K562 (cell line): ENCODE results near the gene SETD3. TPM values are rescaled to one million over a fixed set of nuclear protein-coding genes. Genes with fewer than 3 reads are reported as not detected.
A peak's percentile ranks its signal among the peaks of the same experiment; 100 is the strongest.

ENCODE experiments used
- ATAC-seq: fragments of 200-7000 bp; cut with Tn5 transposase; 3 replicates; pipeline ENCODE4 v1.9.1; 2020; ENCODE audit warnings: moderate library complexity
- BruUV-seq: library from RNA; stranded (reverse); fragments of 400-500 nt; replicated peaks from 2 replicates; lab custom pipeline; 2021; lab: Mats Ljungman, UMichigan
- CTCF ChIA-PET: fragments of 300-600 bp; formaldehyde crosslinking; extraction: SDS; loops from one replicate; lab custom pipeline; 2021; ENCODE audit warnings: low intra/inter-chr PET ratio; lab: Yijun Ruan, JAX
- POLR2A ChIA-PET: fragments of 300-600, 350-650 bp; sonication (Branson Sonifier 250); formaldehyde crosslinking; extraction: SDS; loops from one replicate; lab custom pipeline; 2021; ENCODE audit warnings: antibody characterized with exemption, inconsistent platforms; lab: Yijun Ruan, JAX
- DNase-seq, 4 experiments: peaks; one replicate each; pipeline versions ENCODE4 v3.0.0 to v3.0.0-alpha.2; 2011 to 2018; ENCODE audit warnings: low spot score in 3 of 4, mixed read lengths in 3 of 4; ENCODE audit errors: extremely low read depth in 1 of 4
- FAIRE-seq: peaks from 2 replicates; lab custom pipeline; 2011; peaks lifted over from hg19 to GRCh38; lab: Jason Lieb, UNC
- H2AFZ ChIP-seq: 2 replicates; pipeline ENCODE4 v1.6.0; 2011; ENCODE audit warnings: low read depth, low read length, control low read depth, inconsistent platforms
- H3K27ac ChIP-seq: fragments of 200-600 bp; 3 replicates; pipeline ENCODE4 v1.8.0; 2011; ENCODE audit warnings: low read depth, mild to moderate bottlenecking, control low read depth, inconsistent platforms, low read length, moderate library complexity, mixed read lengths; ENCODE audit errors: extremely low read depth
- H3K27me3 ChIP-seq, 2 experiments: fragments of 300-600 bp in 1 of 2; 2 replicates in 1 of 2; 3 replicates in 1 of 2; pipeline versions ENCODE4 v1.6.0 to v1.8.0; 2011; ENCODE audit warnings: inconsistent platforms in 2 of 2, low read length in 2 of 2, mild to moderate bottlenecking in 1 of 2, mixed read lengths in 1 of 2, moderate library complexity in 1 of 2; ENCODE audit not compliant: control insufficient read depth in 2 of 2, insufficient read depth in 2 of 2
- H3K36me3 ChIP-seq: fragments of 300-600 bp; 3 replicates; pipeline ENCODE4 v1.8.0; 2011; ENCODE audit warnings: mild to moderate bottlenecking, low read length, inconsistent platforms; ENCODE audit not compliant: control insufficient read depth, insufficient read depth
- H3K4me1 ChIP-seq, 2 experiments: fragments of 200-600 bp in 1 of 2; replicated peaks in 1 of 2; 2 replicates in 1 of 2; 3 replicates in 1 of 2; pipeline versions ENCODE4 v1.5.1 to v1.8.0; 2011; ENCODE audit warnings: inconsistent platforms in 2 of 2, low read length in 2 of 2, mild to moderate bottlenecking in 1 of 2, mixed read lengths in 1 of 2, moderate library complexity in 1 of 2; ENCODE audit not compliant: control insufficient read depth in 2 of 2, insufficient read depth in 2 of 2
- H3K4me2 ChIP-seq: 2 replicates; pipeline ENCODE4 v1.6.1; 2011; ENCODE audit warnings: low read length, control low read depth, inconsistent platforms, mixed read lengths; ENCODE audit not compliant: insufficient read depth
- H3K4me3 ChIP-seq: fragments of 200-600 bp; sonication (generic), shearing (Covaris generic); 2 replicates; pipeline ENCODE4 v1.5.1; 2016; ENCODE audit warnings: control low read depth, inconsistent platforms
- H3K79me2 ChIP-seq: fragments of 200-600 bp; 3 replicates; pipeline ENCODE4 v1.8.0; 2011; ENCODE audit warnings: low read length, inconsistent platforms; ENCODE audit not compliant: control insufficient read depth, insufficient read depth
- H3K9ac ChIP-seq, 2 experiments: 2 replicates each; pipeline versions ENCODE4 v1.6.0 to v1.6.1; 2011; ENCODE audit warnings: low read depth in 2 of 2, low read length in 2 of 2, control low read depth in 1 of 2, inconsistent platforms in 1 of 2, mild to moderate bottlenecking in 1 of 2, mixed read lengths in 1 of 2; ENCODE audit not compliant: insufficient read depth in 1 of 2
- H3K9me1 ChIP-seq: one replicate; pipeline ENCODE4 v1.6.0; 2011; ENCODE audit warnings: inconsistent platforms, mild to moderate bottlenecking, low read length, moderate library complexity; ENCODE audit not compliant: control insufficient read depth, insufficient read depth
- H3K9me3 ChIP-seq: replicated peaks from 2 replicates; pipeline ENCODE4 v1.5.1; 2011; ENCODE audit warnings: low read depth, low read length, inconsistent platforms; ENCODE audit not compliant: control insufficient read depth, insufficient read depth
- H4K20me1 ChIP-seq: replicated peaks from 2 replicates; pipeline ENCODE4 v1.6.1; 2011; ENCODE audit warnings: low read length, inconsistent platforms, mixed read lengths; ENCODE audit not compliant: control insufficient read depth, insufficient read depth
- ASH1L ChIP-seq: fragments of 450-650 bp; IDR thresholded peaks from 2 replicates; pipeline ENCODE4 v1.6.1; 2018; ENCODE audit warnings: borderline replicate concordance, mild to moderate bottlenecking, low read depth; ENCODE audit not compliant: partially characterized antibody
- BRD9 ChIP-seq: fragments of 450-650 bp; IDR thresholded peaks from 2 replicates; pipeline ENCODE4 v1.6.1; 2018; ENCODE audit warnings: low read depth; ENCODE audit not compliant: partially characterized antibody
- FUS ChIP-seq: fragments of 200-400 bp; formaldehyde crosslinking; optimal IDR thresholded peaks from 2 replicates; pipeline ENCODE3; 2017; ENCODE audit warnings: low read depth, low read length
- GATA2 ChIP-seq: sonication (generic); formaldehyde crosslinking; IDR thresholded peaks from 2 replicates; pipeline ENCODE4 v1.4.0; 2020; ENCODE audit warnings: mild to moderate bottlenecking, missing genetic modification reagents
- MEIS2 ChIP-seq: fragments of 450-650 bp; IDR thresholded peaks from 2 replicates; pipeline ENCODE4 v1.6.1; 2014; ENCODE audit warnings: mild to moderate bottlenecking; ENCODE audit not compliant: partially characterized antibody
- SMAD3 ChIP-seq: fragments of 450-650 bp; formaldehyde crosslinking; conservative IDR thresholded peaks from 2 replicates; pipeline ENCODE4 v1.4.0; 2020; ENCODE audit warnings: mild to moderate bottlenecking
- ZNF232 ChIP-seq: sonication (generic); formaldehyde crosslinking; IDR thresholded peaks from 2 replicates; pipeline ENCODE4 v1.8.0; 2022; ENCODE audit warnings: mild to moderate bottlenecking, missing genetic modification reagents
- WGBS: fragments of 100-300 bp; shearing (Covaris generic); methylation state at CpG from one replicate; pipeline ENCODE4 v1.1.6; 2016; ENCODE audit warnings: low coverage, mixed read lengths; ENCODE audit not compliant: insufficient coverage; ENCODE audit errors: missing lambda C conversion rate; 5-methylcytosine and 5-hydroxymethylcytosine counted together
- in situ Hi-C: fragments of 300-500 bp; cut with MboI; formaldehyde crosslinking; loops from 4 replicates; pipeline ENCODE4 v1.15.0; 2018; ENCODE audit warnings: inconsistent platforms, mixed read lengths
- intact Hi-C: fragments of 100-400 bp; cut with micrococcal nuclease; formaldehyde crosslinking; loops from 2 replicates; pipeline ENCODE4 v1.14.2; 2022
- polyA plus RNA-seq, 8 experiments: library from polyadenylated mRNA; depleted of rRNA in 4 of 8; stranded (reverse) in 5 of 8; unstranded in 3 of 8; fragments of >200 nt; fragmentation: Nextera tagmentation in 2 of 8; fragmentation: Illumina TruSeq in 1 of 8; extraction: Ambion mirVana in 2 of 8; extraction: Trizol in 1 of 8; gene quantifications; 2 replicates each; pipeline versions ENCODE4 v1.2.1 to v1.2.3, GENCODE V29; 2011 to 2014; ENCODE audit warnings: inconsistent platforms in 1 of 8, missing spikeins in 1 of 8
- total RNA-seq, 7 experiments: library from RNA; depleted of rRNA in 6 of 7; stranded (reverse); fragments of >200 nt in 6 of 7; fragmentation: Illumina TruSeq in 2 of 7; extraction: Trizol in 2 of 7; gene quantifications; 2 replicates each; pipeline versions ENCODE4 v1.2.1 to v1.2.3, GENCODE V29; 2011 to 2021; ENCODE audit warnings: low replicate concordance in 1 of 7
- TF ChIP-seq, protein P1 (sequence below): conservative IDR thresholded peaks from 2 replicates; pipeline ENCODE4 v1.6.1; 2011; ENCODE audit warnings: low read depth, mild to moderate bottlenecking, low read length; ENCODE audit not compliant: control insufficient read depth

SETD3 gene
- total and polyA plus RNA-seq, 9 of the 15 experiments (the other 6 are each of a cell fraction or from before 2014, with no cell fraction given), result 8.5 to 35.9 (median 26.5) TPM

GRCh38 chr14:99402950-99403349 is 77.7 kb downstream of the SETD3 start:
- H3K79me2 ChIP-seq, result no peaks in the 10 kb centered on the region
- H3K36me3 ChIP-seq, result peaks cover 30% of the 10 kb centered on the region; the same call in 1 of the 3 replicates
- FAIRE-seq (no peak), DNase-seq (no peak), ATAC-seq (no peak)
- in situ Hi-C loops (no loop called here), intact Hi-C loops (no loop called here)
- no peaks in the 10 kb centered on the region for H3K9me1 ChIP-seq
- H3K27me3 ChIP-seq, result no peaks in the 10 kb centered on the region
- no TSS peak for BruUV-seq
- 90% methylated on average over 9 of the region's 10 CpGs for WGBS
- ChIA-PET POLR2A (no interaction called here), CTCF (no interaction called here)
- H3K4me1 ChIP-seq, result no peaks in the 10 kb centered on the region
- H3K27ac ChIP-seq, result no peak overlapping the region
- H3K9me3 ChIP-seq, result no peaks in the 10 kb centered on the region
- no peak overlapping the region for H2AFZ ChIP-seq
- no peak for TF ChIP-seq ASH1L
- TF ChIP-seq SMAD3 (CRISPR knock-in tag), result no peak
- no peak for TF ChIP-seq GATA2
- no peak for TF ChIP-seq BRD9
- TF ChIP-seq FUS, result no peak
- TF ChIP-seq MEIS2, result no peak
- no peak for TF ChIP-seq ZNF232 (CRISPR knock-in tag)
- TF ChIP-seq, protein P1, sequence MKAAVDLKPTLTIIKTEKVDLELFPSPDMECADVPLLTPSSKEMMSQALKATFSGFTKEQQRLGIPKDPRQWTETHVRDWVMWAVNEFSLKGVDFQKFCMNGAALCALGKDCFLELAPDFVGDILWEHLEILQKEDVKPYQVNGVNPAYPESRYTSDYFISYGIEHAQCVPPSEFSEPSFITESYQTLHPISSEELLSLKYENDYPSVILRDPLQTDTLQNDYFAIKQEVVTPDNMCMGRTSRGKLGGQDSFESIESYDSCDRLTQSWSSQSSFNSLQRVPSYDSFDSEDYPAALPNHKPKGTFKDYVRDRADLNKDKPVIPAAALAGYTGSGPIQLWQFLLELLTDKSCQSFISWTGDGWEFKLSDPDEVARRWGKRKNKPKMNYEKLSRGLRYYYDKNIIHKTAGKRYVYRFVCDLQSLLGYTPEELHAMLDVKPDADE, result no peak
- H3K4me3 ChIP-seq, result no peak overlapping the region
- H3K9ac ChIP-seq, result peak overlapping the region in 1 of 2 experiments; percentile 35; a peak in 1 of 4 replicates
- no peak overlapping the region for H3K4me2 ChIP-seq
- no peaks in the 10 kb centered on the region for H4K20me1 ChIP-seq
